ENCODE results near the gene NPIPB2.
"Not testable (repeated sequence)": the region's sequence is repeated elsewhere in the genome, so short reads cannot be mapped to it uniquely, and the experiment has no call there.

Gene NPIPB2

DNA sequence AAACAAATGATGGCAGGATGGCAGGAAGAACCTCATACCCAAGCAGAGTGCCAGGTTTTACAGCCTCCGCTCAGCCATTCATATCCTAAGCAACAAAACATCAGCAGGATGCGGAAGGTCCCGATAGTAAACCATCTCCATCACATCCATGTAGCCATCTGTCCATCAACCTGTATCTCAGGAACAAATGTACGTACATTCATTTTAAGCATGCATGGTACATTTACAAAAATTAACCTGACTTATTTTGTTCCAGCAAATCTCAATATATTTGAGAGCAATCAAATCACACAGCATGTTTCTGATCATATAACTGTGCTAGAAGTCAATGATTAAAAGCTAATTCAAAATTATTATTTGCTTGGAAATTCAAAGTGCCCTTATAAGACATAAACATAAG, at the start of gene NPIPB2:
Gene NPIPB2, minus strand, starts transcription at position 101 of the 400 bp plus-strand sequence. Its CDS starts 0 bp downstream, at position 101.
- H3K27ac ChIP-seq; DNase-seq (ENCODE audit: low read depth, low spot score): not testable (repeated sequence)

DNA sequence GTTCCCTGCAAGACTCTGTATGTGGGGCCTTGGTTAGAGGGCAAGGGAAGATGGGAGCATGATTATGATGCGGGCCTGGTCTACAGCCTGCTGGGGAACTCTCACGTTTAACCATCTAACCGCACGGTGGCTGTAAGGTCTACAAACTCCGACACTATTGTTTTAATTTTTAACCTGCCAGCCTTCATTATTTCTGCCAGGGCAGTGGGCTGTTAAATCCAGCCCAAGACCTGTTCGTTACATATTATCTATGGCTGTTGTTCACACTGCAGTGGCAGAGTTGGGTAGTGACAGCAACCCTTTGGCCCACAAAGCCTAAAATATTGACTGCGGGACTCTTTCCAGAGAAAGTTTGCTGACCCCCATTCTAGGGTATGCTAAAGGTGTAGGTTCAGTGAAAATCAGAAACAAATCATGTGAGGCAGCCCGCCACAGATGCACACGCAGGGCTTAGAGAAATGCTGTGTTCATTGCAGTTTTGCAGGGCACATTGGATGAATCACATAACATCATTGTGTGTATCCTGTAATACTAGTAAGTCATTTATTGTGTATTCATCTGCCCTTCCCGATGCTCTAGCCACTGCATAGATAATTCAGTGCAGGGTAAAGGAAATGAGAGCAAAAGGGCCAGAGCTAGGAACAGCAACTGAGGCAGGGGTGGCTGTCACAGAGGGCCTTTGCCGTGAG, 49.0 kb upstream of the NPIPB2 start:
- no peak overlapping the region for H3K27ac ChIP-seq
- no peak for DNase-seq (ENCODE audit: low read depth, low spot score)

DNA sequence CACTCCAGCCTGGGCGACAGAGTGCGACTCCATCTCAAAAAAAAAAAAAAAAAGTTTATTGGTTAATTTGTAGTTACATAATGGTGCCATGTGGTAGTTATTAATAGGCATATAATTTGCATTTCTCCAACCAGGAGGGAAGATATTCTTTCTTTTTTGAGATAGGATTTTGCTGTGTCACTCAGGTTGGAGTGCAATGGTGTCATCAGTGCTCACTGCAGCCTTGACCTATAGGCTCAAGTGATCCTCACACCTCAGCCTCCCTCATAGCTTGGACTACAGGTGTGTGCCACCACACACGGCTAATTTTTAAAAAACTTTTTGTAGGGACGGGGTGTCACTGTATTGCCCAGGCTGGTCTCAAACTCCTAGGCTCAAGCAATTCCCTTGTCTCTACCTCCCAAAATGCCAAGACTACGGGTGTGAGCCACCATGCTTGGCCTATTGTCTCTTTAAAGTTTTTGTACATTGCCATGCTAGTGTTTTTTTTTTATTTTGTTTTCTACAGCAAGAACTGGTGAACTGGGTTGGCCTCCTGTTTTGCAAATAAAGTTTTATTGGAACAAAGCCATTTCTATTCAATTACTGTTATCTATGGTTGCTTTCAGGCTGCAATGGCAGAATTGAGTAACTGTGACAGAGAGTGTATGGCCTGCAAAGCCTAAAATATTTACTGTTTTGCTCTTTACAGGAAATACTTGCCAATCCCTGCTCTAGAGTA, 46.6 kb upstream of the NPIPB2 start:
- H3K27ac ChIP-seq: no peak overlapping the region
- DNase-seq (ENCODE audit: low read depth, low spot score): no peak

DNA sequence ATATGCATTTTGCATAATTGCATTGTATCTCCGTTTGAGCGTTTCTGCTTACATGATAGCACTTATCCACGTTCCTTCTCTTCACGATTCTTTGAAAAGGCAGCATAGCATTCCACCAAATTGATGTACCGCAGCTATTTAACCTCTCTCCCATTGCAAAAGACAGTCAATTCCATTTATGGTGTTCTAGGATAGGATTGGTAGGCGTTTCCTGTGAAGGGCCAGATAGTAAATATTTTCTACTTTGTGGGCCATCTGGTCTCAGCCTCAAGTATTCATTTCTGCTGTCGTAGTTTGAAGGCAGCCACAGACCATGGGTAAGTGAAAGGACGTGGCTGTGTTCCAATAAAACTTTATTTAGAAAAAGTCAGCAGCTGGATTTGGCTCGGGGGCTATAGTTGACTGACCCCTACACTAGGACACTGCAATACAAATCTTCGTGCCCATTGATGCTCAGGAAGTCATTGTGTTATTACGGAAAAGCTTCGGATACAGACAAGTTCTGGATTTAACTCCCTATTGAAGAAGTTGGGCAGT, 44.7 kb upstream of the NPIPB2 start:
- no peak for DNase-seq (ENCODE audit: low read depth, low spot score)
- H3K27ac ChIP-seq: no peak overlapping the region

DNA sequence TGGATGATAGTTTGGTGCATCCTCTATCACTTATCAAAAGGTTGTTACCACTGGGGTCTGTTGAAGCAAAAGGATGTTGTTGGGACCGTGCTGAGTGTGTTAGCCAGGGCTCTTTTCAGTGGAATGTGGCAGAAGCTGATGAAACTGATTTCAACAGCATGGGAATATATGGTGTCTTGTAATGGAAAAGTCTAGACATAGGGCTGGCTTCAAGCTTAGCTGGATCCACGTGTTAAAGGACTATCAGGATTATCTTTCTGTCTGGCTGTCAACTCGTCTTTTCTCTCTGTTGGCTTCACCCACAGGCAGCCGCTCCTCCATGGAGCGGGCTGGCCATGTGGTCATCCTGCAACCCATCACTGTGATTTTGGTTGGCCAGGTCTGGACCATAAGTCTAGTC, 43.4 kb upstream of the NPIPB2 start:
- DNase-seq (ENCODE audit: low read depth, low spot score): no peak
- no peak overlapping the region for H3K27ac ChIP-seq

DNA sequence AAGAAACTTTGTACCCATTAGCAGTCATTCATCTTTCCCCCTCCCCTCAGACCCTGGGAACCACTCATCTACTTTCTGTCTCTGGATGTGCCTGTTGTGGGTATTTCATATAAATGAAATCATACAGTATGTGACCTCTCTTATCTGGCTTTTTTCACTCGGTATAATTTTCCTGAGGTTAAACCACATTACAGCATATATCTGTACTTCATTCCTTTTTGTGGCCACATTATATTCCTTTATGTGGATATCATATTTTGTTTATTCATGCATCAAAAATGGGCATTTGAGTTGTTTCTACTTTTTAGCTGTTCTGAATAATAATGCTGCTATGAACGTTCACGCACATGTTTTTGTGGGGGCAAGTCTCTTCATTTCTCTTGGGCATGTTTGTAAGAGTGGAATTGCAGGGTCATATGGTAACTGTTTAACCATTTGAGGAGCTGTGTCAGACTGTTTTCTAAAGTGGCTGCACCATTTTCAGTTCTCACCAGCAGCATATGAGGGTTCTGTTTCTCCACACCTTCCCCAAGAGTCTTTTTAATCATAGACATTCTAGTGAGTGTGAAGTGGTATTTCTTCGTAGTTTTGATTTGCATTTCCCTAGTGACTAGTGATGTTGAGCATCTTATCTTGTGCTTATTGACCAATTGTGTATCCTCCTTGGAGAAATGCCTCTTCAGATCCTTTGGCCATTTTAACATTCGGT, 38.4 kb upstream of the NPIPB2 start:
- no peak for DNase-seq (ENCODE audit: low read depth, low spot score)
- no peak overlapping the region for H3K27ac ChIP-seq

DNA sequence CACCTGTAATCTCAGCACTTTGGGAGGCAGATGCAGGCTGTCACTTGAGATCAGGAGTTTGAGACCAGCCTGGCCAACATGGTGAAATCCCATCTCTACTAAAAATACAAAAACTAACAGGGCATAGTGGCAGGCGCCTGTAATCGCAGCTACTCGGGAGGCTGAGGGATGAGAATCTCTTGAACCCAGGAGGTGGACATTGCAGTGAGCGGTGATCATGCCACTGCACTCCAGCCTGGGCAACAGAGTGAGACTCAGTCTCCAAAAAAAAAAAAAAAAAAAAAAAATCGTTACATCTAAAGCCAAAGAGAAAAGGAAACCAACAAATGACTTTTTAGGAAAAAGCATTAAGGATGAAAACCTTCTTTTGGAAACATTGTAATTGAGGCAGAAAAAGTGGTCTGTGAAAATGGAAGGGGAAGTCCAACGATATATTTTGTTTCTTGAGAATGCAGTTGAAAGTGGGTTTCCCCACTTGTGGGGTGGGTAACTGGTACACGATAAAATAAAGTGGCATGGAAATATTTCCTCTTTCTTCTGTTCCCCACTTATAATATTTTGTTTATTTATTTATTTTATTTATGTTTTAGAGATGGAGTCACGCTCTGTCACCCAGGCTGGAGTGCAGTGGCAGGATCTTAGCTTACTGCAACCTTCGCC, 37.3 kb upstream of the NPIPB2 start:
- H3K27ac ChIP-seq: no peak overlapping the region
- DNase-seq (ENCODE audit: low read depth, low spot score): no peak

DNA sequence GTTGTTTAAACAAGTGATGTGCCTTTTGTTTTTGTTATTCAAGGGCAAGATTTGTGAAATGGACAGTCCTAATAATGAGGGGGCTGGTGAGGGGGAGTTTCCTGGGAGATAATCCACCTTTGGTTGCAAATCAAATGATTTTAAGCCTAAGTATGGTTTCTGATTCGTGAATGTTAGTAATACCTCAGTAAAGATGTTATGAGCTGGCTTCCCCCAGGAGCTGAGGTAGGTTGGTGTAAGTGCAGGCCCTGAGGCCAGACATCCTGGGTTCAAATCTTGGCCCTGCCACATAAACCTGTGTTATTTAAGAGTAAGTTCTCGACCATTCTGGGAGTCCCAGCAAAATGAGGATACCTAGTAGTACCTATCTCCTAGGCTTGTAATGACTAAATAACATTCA, 36.2 kb upstream of the NPIPB2 start:
- H3K27ac ChIP-seq: peak overlapping the region; percentile 83
- DNase-seq (ENCODE audit: low read depth, low spot score): no peak

DNA sequence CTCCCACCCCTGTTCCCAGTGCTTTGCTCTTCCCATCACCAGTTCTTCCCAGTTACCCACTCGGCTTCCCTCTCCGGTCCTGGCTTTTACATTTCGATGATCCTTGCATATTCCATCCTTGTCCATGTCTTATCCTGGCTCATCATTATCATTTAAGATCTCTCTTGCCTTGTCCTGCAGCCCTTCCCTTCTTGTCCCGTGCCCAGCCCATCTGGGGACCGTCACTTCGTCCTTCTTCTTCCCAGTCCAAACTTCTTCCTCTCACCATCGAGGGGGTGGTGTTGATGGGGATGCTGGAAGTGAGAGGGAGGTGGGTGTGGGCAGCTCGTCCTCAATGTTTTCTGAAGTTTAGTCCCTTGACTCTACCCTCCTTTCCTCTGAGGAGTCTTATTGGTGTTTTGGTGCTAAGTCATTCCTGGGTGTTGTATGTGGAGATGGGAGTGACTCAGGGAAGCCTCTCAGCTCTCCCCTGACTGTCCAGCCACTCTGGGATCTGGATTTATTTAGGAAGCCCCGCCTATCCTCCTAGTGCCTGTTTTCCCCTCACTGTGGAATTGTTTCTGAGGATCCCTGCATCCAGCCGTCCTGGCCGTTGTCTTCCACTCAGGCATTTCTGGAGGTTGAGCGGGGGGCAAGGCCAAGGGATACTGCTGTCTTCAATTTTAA, 35.7 kb upstream of the NPIPB2 start:
- H3K27ac ChIP-seq: peak overlapping the region; percentile 83
- no peak for DNase-seq (ENCODE audit: low read depth, low spot score)

DNA sequence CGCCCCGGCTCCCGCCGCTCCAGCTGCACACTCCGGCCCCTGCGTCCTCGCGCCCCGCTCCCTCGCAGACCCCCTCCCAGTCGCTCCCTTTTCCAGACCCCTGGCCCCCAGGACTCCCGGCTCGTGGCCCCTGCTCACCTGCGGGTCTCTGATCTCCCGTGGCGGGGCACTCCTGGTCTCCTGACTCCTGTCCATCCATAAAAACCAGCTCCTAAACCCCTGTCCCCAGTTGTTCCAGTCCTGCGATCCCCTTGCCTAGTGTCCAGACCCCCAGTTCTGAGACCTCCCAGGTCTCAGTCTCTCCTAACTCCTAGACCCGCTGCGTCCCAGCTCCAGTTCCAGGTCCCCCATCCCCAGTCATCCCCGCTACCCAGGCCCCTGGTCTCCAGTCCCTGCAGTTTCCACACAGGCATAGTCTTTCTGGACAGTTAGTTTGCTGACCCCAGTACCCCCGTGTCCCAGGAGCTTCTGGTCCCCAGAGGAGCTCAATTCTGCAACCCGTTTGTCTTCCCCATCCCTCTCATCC, 35.1 kb upstream of the NPIPB2 start:
- no peak for DNase-seq (ENCODE audit: low read depth, low spot score)
- H3K27ac ChIP-seq: peak overlapping the region; percentile 83

DNA sequence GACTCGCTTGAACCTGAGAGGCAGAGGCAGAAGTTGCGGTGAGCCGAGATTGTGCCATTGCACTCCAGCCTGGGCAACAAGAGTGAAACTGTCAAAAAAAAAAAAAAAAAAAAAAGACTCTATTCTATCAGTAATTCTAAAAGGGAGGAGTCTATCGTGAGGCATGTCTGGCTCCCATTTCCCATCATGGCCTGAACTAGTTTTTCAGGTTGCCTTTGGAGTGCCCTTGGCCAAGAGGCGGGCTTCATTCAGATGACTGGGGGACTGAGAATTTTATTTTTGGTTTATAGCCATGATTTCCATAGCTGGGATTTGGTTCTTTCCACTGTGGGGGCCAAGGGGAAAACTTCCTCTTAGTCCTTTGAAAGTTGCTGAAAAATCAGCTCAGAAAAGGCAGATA, 31.2 kb upstream of the NPIPB2 start:
- no peak for DNase-seq (ENCODE audit: low read depth, low spot score)
- no peak overlapping the region for H3K27ac ChIP-seq

DNA sequence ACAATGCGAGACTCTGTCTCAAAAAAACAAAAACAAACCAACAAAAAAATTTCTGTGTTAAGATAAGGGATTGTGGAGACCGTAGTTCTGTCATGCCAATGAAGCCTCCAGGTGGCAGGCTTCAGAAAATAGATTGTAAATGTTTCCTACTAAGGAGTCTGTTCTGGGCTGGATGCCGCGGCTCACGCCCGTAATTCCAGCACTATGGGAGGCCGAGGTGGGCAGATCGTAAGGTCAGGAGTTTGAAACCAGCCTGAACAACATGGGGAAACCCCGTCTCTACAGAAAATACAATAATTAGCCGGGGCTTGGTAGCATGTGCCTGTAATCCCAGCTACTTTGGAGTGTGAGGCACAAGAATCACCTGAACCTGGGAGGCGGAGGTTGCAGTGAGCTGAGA, 30.3 kb upstream of the NPIPB2 start:
- DNase-seq (ENCODE audit: low read depth, low spot score): no peak
- H3K27ac ChIP-seq: no peak overlapping the region

DNA sequence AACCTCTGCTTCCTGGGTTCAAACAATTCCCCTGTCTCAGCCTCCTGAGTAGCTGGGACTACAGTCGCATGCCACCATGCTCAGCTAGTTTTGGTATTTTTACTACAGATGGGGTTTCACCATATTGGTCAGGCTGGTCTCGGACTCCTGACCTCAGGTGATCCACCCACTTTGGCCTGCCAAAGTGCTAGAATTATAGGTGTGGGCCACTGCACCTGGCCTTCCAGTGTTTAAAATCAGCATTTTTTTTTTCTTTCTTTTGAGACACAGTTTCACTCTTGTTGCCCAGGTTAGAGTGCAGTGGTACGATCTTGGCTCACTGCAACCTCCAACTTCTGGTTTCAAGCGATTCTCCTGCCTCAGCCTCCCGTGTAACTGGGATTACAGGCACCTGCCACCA, 28.4 kb upstream of the NPIPB2 start:
- not testable (repeated sequence) for DNase-seq (ENCODE audit: low read depth, low spot score); H3K27ac ChIP-seq

DNA sequence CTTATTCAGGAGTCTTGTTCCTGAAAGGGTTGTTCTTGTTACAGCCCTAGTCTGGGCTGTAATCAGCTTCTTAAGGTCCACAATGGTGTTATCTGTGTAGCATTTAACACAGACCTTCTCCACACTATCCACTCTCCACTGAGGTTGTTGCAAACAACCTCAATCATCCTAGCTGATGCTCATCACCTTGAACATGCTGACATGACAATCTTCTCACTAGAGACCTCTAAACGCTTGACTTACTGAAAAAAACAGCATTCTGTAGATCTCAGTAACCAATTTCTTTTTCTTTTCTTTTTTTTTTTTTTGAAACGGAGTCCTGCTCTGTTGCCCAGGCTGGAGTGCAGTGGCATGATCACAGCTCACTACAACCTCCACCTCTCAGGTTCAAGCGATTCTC, 26.7 kb upstream of the NPIPB2 start:
- H3K27ac ChIP-seq: no peak overlapping the region

DNA sequence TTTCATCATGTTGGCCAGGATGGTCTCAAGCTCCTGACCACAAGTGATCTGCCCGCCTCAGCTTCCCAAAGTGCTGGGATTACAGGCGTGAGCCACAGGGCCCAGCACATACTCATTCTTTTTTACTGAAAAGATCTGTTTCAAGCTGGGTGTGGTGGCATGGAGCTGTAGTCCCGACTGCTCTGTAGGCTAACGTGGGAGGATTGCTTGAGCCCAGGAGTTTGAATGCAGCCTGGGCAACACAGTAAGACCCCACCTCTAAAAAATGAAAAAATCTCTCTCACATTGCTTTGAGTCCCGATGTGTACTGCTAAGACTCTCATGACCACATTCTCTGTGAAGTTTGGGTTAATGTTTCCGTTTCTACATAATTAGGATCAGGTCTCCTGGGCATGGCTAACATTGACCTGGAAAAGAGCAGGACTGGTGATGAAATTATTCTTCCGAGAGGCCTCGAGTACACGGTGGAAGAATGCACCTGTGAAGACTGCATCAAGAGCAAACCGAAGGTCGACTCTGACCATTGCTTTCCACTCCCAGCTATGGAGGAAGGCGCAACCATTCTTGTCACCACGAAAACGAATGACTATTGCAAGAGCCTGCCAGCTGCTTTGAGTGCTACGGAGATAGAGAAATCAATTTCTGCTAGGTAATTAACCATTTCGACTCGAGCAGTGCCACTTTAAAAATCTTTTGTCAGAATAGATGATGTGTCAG, 25.5 kb upstream of the NPIPB2 start:
- H3K27ac ChIP-seq: no peak overlapping the region

More for the DNA sequence above, 26.7 kb upstream of the NPIPB2 start:
- DNase-seq (ENCODE audit: low read depth, low spot score): no peak

DNA sequence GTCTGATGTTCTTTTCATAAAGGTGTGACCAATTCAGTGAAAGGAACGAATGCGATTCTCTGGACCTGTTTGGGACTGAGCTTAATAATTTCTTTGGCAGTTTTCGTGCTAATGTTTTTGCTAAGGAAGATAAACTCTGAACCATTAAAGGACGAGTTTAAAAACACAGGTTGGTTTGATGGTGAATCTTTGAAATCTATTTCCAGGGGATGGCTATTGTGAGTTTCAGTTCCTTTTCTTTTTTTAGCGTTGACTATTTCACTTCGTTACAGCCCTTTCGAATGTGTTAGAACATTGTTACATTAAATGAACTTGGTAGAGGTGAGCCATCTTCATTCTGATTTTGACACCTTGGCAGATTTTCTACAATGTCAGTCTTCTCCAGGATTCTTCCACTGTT, 24.3 kb upstream of the NPIPB2 start:
- DNase-seq (ENCODE audit: low read depth, low spot score): no peak
- H3K27ac ChIP-seq: no peak overlapping the region

More for the DNA sequence above, 25.5 kb upstream of the NPIPB2 start:
- DNase-seq (ENCODE audit: low read depth, low spot score): no peak

DNA sequence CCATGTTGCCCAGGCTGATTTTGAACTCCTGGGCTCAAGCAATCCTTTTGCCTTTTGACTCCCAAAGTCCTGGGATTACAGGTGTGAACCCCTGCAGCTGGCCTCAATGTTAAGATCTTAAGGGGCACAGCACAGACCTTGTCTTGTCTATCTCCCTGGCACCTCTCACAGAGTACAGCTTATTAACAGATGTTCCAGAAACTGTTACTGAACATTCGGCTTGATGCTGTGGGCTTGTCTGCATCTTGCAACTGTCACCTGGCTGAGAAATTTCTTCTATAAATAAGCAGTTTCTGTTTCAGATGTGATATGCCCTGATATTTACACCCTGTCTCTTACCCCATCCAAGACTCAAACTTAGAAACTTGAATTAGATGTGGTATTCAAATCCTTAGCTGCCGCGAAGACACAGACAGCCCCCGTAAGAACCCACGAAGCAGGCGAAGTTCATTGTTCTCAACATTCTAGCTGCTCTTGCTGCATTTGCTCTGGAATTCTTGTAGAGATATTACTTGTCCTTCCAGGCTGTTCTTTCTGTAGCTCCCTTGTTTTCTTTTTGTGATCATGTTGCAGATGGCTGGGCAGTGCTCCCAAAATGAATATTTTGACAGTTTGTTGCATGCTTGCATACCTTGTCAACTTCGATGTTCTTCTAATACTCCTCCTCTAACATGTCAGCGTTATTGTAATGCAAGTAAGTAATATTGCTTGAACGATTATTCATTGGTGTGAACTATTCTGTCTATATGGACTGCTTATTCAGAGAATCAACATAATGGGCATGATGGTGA, 23.1 kb upstream of the NPIPB2 start, which contains the start of gene TNFRSF17:
Gene TNFRSF17, plus strand, starts transcription at position 450 of the 791 bp plus-strand sequence. Its CDS starts 115 bp downstream, at position 565.
- H3K27ac ChIP-seq: no peak within 1 kb of the TSS
- DNase-seq (ENCODE audit: low read depth, low spot score): no peak

DNA sequence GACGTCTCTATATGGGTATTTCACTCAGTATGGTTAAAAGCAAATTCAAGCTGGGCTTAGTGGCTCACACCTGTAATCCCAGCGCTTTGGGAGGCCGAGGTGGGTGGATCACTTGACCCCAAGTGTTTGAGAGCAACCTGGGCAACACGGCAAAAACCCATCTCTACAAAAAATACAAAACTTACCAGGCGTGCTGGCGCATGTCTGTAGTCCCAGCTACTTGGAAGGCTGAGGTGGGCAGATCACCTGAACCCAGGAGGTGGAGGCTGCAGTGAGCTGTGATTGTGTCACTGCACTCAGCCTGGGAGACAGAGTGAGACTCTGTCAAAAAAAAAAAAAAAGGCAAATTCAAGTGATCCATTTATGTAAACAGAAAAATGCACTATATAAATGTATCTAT, 21.9 kb upstream of the NPIPB2 start:
- no peak overlapping the region for H3K27ac ChIP-seq
- no peak for DNase-seq (ENCODE audit: low read depth, low spot score)
